Activated effector memory CD4-positive, alpha-beta T cell treated with Interleukin-2 at 50 U/mL for 16 hours (primary cell): Measurements from ENCODE around the gene KNL1.
A peak's percentile ranks its signal among the peaks of the same experiment; 100 is the strongest.
"Not testable (repeated sequence)": the region's sequence is repeated elsewhere in the genome, so short reads cannot be mapped to it uniquely, and the experiment has no call there.

ENCODE experiments used
- DNase-seq: peaks from one replicate; pipeline ENCODE4 v3.0.0-alpha.2; 2020

Gene KNL1

DNA sequence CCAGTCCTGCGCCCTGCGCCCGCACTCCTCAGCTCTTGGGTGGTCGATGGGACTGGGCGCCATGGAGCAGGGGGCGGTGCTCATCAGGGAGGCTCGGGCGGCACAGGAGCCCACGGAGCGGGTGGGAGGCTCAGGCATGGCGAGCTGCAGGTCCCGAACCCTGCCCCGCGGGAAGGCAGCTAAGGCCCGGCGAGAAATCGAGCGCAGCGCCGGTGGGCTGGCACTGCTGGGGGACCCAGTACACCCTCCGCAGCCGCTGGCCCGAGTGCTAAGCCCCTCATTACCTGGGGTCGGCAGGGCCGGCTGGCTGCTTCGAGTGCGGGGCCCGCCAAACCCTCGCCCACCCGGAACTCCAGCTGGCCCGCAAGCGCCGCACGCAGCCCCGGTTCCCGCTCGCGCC, 82.9 kb downstream of the KNL1 start:
- DNase-seq: not testable (repeated sequence)

DNA sequence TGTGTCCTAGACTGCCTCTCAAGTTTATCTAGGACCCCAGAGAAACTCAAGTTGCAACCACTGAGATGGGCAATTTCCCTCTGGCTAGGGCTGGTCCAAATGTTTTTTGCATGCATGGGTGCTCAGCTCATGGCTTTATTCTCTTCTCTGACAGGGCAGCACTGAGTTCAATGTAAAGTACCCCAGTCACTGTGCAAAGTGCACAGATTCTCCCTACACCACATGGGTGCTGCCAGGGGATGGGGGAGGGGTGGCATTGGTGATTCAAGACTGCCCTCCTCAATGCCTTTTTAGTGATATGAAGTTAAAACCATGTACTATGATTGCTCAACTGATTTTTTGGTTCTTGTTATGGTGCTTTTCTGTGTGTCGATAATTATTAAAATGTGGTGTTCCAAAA, 86.1 kb downstream of the KNL1 start:
- no peak for DNase-seq

DNA sequence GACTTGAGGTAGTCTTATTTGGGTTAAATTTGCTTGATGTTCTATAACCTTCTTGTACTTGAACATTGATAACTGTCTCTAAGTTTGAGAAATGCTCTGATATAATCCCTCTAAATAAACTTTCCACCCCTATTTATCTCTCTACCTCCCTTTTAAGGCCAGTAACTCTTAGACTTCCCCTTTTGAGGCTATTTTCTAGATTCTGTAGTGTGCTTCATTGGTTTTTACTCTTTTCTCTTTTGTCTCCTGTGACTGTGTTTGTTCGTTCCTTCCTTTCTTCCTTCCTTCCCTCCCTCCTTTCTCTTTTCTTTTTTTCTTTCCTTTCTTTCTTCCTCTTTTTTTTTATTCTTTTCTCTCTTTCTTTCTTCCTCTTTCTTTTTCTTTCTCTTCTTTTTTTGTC, 86.9 kb downstream of the KNL1 start:
- not testable (repeated sequence) for DNase-seq

DNA sequence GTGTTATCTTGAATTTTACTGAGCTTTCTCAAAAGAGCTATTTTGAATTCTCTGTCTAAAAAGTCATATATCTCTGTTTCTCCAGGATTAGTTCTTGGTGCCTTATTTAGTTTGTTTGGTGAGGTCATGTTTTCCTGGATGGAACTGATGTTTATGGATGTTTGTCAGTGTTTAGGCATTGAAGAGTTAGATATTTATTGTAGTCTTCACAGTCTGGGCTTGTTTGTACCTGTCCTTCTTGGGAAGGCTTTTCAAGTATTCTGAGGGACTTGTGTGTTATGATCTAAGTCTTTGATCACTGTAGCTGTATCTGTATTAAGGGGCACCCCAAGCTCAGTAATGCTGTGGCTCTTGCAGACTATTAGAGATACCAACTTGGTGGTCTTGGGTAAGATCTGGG, 90.3 kb downstream of the KNL1 start:
- no peak for DNase-seq

DNA sequence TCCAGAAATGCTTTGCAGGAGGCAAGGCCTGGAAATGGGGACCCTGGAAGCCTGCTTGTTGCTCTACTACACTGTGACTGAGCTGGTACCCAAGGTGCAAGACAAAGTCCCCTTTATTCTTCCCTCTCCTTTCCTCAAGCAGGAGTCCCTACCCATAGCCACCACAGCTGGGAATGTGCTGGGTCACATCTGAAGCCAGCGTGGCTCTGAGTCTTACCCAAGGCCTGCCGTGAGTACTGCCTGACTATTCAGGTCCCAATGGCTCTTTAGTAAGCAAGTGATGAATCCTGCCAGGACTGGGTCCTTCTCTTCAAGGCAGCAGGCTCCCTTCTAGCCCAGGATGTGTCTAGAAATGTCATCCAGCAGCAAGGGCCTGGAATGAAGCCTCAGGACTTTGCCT, 91.3 kb downstream of the KNL1 start:
- DNase-seq: no peak

DNA sequence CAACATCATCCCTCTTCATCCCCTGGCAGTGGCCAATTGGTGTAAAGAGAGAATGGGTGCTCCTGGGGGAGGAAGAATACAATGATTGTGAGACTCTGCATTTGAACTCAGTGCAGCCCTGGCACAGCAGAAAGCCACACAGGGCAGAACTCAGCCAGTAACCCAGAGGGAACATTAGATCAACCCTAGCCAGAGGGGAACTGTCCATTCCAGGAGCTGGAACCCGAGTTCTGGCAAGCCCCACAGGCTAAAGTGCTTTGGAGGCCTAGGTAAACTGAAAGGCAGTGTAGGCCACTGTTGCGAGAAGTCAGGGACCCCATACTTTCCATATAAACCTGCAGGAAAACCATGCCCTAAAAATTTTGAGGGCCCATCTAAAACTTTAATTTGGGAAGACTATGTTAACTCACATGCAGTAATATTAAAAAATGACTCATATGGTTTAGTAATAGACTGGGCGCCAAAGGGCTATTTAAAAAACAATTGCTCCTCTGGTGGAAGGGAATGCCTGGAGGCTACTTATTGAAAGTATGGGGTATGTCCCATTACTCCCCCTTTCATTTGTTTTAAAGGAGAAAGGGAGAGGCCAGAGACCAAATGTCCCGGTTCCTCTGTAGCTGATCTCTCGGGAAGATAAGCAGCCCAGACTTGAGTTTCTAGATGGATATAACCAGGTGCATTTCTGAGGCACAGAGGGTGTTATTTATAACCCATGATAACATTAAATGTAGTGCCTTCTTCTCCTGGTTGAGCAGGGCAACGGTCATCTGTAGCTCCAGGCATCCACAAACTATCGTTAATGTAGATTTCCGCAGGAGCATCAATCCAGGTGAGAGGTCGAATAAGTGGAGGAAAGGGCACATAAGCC, 95.1 kb downstream of the KNL1 start:
- no peak for DNase-seq

DNA sequence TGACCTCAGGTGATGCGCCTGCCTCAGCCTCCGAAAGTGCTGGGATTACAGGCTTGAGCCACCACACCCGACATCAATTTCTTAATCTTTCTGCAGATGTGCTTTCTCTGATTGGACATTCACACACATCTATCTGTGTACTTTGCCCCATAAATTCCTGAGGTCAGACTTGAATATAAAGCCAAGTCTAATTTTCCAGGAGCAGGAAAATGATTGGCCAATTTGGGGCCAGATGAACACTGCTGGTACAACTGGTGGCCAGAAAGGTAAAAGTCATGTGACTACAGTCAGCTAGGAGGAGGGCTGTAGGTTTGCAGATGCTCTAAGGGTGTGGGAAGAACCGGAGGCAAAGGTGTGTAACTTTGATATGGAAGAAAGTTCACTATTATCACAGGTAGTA, 97.7 kb downstream of the KNL1 start:
- DNase-seq: no peak

DNA sequence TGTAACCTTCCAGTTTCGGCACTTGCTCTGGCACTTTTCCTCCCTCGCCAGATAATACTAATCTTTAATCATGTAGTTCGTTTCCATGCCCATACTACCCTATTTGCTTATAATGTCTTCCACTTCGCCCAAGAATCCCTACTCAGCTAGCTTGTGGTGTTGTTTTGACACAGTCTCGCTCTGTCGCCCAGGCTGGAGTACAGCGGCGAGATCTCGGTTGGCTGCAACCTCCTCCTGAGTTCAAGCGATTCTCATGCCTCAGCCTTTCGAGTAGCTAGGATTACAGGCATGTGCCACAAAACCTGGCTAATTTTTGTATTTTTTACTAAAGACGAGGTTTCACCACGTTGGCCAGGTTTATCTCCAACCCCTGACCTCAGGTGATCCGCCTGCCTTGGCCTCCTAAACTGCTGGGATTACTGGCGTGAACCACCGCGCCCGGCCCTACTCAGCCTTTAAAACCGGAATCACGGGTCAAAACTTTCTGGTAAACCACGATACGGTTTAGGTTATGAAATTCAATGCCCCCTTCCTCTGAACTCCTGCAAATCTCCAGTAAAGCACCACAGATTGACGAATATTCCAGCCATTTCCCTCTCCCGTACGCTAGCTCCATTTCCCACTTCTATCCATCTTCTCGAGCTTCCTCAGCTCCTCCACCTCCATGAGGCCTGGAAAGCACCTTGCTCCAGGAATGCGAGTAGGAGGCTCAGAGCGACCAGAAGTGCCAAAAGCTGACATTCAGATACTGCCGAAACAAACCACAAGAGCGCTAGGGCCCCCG, 100.0 kb downstream of the KNL1 start:
- no peak for DNase-seq

DNA sequence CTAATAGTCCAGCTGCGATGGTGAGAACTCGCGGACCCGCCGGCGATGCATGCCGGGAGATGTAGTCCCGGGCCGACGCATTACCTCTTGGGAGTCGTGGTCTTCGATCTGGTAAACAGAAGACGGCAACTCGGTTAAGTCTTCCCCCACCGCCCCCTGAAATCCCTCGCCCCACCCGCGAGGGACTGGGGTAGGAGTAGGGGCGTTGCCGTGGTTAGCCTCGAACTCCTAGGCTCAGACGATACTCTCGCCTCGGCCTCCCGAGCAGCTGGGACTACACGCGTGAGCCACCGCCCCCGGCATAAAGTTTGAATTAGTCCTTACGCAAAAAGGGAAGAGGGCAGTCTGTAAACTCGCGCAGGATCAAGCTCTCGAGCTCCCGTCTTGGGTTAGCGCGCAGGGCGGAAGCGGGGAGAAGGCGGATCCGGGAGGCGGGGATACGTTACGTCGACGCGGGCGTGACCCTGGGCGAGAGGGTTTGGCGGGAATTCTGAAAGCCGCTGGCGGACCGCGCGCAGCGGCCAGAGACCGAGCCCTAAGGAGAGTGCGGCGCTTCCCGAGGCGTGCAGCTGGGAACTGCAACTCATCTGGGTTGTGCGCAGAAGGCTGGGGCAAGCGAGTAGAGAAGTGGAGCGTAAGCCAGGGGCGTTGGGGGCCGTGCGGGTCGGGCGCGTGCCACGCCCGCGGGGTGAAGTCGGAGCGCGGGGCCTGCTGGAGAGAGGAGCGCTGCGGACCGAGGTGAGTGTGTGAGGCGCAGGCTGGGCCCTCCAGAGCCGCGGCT, 100.8 kb downstream of the KNL1 start, which contains the start of gene RAD51:
TSS of gene RAD51 (plus strand) at position 487 of the 781 bp plus-strand sequence. CDS start 3,585 bp downstream, outside the sequence.
- DNase-seq: peak; percentile 90

DNA sequence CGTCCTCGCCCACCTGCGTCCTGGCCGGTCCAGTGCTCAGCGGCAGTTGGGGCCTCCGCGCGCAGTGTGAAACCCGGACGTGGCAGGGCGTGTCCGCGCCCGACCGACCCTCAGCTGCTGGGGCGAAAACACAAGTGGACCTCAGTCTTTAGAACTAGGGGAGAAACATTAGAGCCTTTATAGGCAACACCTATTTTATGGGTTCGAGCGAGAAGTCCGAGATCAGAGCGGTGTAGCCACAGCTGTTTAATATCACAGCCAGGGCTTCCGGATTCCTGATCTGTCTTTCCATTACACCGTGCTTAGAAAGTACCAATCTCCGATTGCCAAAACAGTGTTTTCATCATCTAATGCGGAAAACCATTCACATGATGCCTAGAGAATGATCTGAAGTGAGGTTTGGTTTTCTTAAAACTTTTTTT, 101.4 kb downstream of the KNL1 start:
- DNase-seq: no peak

DNA sequence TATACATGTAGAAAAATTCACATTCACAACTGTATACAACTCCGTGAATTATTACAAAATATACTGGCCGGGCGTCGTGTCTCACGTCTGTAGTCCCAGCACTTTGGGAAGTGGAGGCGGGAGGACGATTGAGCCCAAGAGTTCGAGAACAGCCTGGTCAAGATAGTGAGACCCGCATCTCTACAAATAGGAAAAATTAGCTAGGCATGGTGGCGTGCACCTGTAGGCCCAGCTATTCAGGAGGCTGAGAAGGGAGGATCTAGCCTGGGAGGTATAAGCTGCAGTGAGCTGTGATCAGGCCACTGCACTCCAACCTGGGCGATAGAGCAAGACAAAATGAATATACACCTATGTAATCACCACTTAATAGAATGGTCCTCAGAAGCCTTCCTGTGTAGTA, 102.2 kb downstream of the KNL1 start:
- no peak for DNase-seq

DNA sequence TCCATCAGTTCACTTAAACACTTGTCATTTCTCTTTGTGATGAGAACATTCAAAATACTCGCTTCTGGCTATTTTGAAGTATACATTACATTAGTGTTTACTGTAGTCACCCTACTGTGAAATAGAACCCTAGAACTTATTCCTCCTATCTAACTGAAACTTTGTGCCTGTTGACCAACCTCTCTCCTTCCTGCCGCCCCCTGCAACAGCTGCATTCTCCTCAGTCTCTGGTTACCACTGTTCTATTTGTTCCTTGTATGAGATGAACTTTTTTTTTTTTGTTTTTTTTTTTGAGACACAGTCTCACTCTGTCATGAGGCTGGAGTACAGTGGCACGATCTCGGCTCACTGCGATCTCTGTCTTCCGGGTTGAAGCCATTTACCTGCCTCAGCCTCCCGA, 103.9 kb downstream of the KNL1 start:
- DNase-seq: no peak

DNA sequence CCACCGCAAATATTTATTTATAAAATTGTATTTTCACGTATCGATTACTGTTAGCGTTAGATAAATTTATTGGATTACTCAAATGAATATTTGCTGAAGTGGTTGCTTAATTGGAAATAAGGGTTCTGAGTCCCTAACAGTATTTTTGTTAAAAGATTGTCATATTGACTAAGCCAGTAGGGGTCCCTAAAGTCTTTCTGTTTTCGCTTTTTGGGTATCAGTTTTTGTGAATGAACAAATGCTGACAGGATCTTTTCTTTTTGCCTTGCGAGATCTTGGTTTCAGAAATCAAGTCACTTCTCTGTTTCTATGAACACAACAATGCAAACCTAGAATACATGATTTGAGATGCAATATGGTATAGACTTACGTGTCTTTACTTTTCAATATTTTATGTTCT, 108.0 kb downstream of the KNL1 start:
- no peak for DNase-seq

DNA sequence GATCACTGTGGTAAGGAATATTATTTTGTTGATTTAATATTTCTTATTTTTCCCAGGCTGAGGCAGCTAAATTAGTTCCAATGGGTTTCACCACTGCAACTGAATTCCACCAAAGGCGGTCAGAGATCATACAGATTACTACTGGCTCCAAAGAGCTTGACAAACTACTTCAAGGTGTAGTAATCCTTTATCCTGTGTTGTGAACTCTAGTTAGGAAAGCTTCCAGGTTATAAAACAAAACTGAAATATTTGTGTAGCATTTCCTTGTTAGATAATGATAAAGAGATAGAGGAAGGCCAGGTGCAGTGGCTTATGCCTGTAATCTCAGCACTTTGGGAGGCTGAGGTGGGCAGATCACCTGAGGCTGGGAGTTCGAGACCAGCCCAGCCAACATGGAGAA, 112.1 kb downstream of the KNL1 start:
- DNase-seq: no peak
